GM21529 (cell line): ENCODE data around the gene CHD2.

Experiments
- ATAC-seq: cut with Tn5 transposase; IDR thresholded peaks from one replicate; pipeline ENCODE4 v1.9.1; 2021; ENCODE audit not compliant: unreplicated experiment

The CHD2 gene

DNA sequence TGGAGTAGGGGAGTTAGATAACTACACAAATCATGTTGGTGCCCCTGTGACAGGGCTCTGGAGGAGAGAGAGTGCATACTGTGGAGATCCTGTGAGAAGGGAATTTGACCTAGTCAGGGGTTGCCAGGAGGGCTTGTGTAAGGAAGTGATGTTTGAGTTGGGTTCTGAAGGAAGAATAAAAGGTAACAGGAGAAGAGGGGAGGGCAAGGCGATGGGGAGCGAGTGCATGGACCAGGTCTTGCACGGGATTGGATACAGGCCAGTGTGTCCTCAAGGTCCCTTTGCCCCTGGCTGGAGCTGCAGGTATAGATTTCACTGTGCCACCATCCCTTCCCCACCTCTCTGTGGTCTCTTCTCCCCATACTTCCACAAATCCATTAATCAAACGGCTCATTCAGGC is 105.0 kb downstream of the CHD2 start:
- no peak for ATAC-seq

DNA sequence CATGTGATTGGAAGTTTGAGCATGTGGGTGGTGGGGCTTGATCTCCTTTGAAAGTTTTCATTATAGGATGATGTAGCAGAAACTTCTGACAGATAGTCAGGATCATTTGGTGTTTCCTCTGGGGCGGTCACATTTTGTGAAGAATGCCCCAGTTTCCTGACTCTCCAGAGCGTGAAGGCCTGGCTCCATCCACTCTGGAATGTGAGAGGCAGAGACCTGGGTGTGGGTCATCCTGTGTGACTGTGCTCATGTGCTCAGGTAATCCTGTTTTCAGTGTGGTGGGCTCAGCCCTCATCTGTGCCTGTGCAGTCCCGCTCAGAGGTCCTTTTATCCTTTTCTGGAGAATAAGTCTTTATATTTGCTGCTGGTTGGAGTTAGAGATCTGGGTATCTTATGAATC is 107.9 kb downstream of the CHD2 start:
- ATAC-seq: no peak

DNA sequence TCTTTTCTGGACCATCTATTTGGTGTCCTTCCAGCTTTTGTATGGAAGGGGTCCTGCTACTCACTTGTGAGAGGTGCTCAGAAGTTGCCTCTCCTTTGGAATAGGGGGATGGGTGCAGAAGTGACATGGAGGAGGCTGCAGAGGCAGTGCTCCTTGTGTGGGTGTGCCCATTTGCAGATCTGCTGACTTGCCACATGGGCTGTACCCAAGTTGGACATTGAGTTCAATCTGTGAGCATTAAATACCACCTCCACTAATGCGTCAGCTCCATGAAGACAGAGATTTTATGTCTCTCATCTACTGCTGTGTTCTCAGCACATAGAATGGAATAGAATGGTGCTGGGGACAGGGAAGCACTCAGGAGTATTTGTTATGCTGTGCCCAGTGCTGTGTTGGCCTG is 112.7 kb downstream of the CHD2 start:
- ATAC-seq: no peak

DNA sequence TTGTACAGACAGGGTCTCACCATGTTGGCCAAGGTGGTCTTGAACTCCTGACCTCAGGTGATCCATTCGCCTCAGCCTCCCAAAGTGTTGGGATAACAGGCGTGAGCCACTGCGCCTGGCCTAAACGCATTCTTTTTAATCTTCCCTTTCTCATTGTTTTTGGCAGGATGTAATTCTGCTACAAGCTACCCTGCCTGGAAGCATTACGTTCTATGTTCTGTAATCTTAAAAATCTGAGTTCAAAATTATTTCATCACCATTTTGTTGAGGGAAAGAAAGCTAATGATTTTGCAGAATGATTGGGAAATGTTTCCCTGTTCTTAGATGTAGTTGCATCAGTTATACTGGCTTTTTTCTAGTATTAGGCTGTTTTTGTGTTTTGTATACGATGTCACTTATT is 117.4 kb downstream of the CHD2 start:
- ATAC-seq: no peak

DNA sequence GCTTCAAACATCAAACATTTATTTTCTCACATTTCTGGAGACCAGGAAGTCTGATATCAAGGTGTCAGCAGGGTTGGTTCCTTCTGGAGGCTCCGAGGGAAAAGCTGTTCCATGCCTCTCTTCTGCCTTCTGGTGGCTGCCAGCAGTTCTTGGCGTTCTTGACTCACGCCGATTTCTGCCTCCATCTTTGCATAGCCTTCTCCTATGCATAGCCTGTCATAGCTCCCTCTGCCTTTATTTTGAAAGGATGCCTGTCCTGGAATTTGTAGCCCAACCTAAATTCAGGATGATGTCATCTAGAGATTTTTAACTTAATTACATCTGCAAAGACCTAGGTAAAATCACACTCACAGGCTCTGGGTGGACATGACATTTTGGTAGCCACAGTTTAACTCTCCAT is 118.5 kb downstream of the CHD2 start:
- ATAC-seq: no peak

DNA sequence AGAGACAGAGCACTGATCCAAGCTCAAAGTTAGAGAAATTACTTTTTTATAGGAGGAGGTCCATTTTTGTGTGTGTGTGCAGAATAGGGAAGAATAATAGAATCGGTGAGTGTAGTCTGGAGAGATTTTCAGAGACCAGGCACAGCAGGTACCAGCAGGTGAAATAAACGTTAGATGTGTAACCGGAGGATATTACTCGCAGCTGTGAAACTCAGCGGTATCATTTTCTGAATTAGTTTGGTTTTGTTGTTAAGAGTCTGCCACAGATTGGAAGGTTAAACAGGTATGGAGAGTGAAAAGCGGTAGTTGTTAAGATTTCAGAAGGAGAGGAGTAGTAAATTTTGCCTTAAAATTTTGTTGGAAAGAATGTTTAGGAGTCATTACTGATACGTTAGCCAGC is 119.0 kb downstream of the CHD2 start:
- ATAC-seq: no peak

DNA sequence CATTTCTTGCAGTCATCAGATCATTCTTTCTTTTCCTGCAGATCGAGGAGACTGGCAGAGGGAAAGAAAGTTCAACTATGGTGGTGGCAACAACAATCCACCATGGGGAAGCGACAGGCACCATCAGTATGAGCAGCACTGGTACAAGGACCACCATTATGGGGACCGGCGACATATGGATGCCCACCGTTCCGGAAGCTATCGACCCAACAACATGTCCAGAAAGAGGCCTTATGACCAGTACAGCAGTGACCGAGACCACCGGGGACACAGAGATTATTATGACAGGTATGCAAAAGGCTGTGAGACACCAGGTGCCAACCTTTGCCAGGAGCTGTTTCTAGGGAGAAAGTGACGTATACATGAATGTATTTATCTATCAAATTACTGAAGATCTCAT is 119.8 kb downstream of the CHD2 start:
- ATAC-seq: no peak

DNA sequence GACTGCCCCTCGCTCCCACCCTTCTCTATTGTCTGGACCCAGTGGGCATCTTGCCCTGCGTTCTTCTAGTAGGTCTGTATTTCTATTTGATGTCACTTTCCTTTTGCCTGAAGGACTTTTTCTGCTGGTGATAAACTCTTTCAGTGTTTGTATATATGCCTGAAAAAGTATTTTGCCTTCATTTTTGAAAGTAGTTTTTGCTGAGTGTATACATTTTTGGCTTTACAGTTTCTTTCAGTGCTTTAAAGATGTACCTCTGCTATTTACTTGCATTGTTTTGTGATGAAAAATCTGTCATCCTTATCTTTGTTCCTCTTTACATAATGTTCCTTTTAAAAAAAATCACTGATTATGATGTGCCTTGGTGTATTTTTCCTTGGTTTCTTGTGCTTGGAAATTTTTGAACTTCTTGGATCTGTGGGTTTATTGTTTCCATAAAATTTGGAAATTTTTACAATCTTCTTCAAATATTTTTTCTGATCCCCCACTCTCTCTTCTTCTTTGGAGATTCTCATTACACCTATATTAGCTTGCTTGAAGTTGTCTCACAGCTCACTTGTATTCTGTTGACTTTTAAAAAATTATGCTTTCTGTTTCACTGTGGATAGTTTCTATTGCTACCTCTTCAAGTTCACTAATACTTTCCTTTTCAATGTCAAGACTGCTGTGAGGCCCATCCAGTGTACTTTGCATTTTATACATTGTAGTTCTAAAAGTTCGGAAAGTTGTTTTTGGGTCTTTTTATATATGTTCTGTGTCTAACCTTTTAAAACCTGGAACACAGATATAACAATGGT is 121.0 kb downstream of the CHD2 start:
- ATAC-seq: peak; percentile 90

DNA sequence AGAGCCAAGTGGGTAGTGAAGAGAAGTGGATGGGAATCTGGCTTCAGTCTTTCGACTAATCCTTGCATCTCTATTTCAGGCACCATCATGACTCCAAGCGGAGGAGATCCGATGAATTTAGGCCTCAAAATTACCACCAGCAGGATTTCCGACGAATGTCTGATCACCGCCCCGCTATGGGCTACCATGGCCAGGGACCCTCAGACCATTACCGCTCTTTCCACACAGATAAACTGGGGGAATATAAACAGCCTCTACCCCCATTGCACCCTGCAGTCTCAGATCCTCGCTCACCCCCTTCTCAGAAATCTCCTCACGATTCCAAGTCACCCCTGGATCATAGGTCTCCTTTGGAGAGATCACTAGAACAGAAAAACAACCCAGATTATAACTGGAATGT is 124.2 kb downstream of the CHD2 start:
- no peak for ATAC-seq

DNA sequence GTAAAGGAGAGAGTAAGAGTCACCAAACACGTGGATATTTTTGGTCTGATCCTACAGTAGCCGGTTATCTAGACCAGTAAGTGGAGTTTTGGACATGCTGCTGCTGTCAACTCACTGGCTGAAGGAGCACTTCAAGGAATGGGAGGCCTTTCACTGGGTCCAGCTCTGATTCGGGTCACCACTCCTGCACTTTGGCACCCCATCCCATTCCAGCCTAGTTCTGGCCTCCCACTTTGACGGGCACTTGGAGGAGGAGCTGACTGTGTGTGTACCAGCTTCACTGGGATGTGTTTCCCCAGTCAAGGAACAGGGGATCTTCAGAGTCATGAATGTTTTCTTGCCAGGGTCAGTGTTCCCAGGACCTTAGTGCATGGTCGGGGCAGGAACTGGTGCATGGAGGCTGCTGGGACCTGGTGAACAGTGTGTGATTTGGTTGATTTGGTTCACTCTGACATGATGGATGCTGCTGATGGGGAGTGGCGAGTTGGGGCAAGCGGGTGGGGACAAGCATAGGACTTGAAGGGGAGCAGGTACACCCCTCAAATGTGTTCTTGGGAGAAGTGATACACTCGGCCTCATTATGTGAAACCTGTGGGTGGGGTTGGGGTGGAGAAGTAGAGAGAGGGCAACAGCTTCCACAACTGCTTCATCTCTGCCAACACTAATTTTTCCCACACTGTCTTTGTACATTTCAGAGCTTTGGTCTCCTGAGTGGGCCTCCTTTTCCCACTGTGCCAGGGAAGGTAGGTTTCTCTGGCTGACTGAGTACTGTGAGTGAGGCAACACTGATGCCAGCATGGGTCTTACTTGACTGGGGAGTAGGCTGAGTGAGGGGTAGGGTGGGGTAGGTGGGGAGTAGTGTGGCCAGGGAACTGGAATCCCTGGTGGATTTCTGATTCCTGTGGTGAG is 124.8 kb downstream of the CHD2 start:
- ATAC-seq: no peak

DNA sequence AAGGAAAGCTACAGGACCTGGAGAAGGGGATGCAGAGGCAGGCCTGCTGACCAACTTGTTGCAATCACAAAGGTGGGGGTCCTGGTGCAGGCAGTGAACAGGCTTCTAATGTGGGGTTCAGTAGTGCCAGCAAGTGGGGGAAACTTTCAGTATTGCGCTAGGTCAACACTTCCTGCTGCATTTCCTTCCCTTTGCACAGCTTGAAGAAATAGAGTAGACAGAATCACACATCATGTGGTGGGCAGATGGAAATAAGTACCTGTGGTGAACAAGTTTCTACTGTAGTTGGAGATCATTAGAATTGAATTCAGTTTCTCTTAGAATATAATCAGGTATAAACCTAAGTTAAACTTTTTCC is 125.5 kb downstream of the CHD2 start:
- ATAC-seq: no peak

DNA sequence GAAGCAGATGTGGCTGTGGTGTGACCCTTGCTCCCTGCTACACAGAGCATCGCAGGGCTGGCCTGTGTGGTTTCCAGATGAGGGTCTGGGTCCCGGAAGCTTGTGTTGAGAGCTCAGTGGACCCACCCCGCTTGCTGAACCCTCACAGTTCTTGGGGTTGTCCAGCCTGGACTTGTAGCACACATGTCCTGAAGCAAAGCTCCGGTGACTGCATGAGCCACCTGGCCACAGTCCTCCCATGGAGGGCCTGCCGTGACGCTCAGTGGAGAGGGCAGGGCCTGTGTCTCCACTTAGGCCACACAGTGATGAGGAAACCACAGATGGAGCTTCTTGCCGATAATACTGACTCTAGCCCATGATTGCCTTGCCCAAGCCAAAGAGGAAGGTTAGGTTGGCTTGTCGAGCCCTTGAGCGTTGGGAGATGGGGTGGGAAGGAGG is 126.3 kb downstream of the CHD2 start:
- no peak for ATAC-seq

DNA sequence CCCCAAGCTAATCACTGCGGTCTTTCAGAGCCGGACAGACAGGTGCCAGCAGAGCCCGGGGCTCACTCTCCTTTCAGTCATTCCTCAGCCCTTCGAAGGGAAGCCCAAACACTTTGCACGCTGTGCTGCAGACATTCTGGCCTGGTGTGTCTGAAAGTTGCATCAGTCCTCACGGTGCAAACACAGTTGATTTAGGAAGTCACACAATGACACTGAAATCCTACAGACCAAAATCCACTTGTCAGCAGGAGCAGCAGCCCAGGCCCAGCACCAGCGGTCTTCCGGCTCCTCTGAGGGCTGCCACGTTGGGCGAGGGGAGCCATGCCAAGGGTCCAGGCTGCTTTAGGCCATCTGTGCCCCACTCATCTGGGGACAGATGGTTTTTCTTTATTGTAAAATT is 127.3 kb downstream of the CHD2 start:
- no peak for ATAC-seq

DNA sequence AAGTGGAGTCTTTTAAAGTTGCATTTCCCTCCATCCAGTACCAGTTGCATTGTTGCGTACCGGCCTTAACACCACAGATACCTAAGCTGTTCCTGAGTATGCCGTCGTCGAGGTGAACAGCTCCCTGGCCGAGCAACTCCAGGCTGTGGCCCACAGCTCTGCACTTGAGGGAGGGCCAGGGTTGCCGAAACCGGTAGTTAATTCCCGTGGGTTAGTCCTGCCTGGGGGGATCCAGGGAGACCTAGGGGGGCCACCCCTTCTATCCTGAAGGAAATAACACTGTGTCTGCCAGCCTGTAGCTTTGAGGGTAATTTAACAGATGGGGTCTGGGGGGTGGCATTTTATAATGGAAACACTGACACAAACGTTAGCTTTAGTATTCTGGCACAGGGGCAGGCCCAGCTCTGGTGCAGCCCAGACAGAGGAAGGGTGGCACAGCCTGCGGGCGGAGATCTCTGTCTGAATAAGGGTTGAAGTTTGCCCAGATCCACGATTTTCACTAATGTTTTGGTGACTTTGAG is 128.0 kb downstream of the CHD2 start:
- no peak for ATAC-seq

DNA sequence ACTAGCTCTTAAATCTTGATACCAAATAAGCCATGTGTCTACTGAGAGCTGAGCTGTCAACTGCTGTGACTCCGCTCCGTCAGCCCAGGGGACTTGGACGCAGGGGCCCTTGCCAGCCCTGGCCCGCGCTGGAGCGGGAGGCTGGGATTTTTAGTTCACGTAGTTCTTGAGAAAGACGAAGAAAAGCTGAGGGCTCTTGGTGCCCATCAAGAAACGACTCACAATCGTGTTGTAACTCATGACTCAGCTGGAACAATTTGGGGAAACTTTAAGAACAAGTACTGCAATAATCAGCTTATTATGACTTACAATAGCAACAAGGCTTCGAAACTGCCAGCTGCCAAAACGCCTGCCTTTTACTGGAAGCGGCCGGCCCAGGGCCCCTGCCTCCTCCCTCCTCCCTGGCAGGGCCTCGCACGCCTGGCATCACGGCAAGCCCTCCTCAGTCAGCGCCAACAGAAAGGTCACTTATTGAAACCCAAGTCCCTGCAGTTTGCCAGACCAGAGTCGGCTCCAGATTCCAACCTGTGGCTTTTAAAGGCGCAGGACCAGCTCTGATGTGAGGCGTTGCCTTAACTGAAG is 128.6 kb downstream of the CHD2 start:
- no peak for ATAC-seq

DNA sequence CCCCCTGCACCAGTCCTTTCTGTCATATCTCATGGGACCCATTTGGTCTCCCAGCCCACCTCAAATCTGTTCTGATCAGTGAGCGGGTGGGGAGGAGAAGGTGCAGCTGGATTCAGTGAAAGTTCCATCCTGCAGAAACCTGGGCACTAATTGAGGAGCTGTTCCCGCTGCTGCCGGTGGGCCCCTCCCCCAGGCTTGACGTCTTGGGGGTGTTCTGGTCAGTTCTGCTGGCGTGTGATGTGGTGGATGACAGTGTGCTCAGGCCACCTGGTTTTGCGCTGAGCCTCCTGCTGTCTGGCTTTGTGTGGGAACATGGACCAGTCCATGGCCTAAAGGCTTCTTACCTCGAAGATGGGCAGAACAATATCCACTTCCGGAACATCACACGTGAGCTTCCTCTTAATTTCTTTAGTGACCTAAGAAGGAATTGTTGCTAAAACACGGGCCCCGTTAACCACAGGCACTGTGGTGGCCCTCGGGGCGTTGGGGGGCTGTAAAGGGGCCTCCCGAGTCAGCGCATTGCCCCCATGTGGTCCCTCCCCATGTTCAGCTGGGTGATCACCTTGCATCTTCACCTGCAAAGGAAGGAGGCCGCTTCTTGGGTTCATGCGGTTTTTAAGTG is 129.2 kb downstream of the CHD2 start:
- ATAC-seq: no peak

DNA sequence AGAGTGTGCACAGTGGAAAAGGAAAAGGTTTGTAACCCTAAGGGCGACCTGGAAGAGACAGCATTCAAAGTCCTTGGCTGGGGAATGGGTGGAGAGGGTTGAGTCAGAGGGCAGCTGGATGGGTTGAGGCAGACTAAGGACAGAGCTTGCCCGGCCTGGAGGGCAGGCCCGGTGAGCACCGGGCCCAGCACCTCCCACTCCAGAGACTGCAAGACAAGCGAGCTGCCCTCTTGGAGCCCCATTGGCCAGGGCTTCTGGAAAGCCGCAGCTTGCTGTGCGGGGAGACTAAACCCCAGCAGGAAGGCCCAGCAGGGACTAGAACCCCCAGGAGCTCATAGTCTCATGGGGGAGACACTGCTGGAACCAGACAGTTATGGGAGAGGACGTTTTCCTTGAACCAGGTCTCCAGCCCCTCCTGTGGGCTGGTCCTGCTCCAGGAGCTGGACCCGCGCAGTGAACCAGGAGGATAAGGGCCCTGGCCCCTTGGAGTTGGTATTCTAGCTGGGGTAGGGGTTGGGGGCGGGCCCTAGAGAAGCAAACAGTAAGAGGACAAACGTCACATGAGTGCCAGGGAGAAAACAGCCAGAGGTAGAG is 129.8 kb downstream of the CHD2 start:
- no peak for ATAC-seq

DNA sequence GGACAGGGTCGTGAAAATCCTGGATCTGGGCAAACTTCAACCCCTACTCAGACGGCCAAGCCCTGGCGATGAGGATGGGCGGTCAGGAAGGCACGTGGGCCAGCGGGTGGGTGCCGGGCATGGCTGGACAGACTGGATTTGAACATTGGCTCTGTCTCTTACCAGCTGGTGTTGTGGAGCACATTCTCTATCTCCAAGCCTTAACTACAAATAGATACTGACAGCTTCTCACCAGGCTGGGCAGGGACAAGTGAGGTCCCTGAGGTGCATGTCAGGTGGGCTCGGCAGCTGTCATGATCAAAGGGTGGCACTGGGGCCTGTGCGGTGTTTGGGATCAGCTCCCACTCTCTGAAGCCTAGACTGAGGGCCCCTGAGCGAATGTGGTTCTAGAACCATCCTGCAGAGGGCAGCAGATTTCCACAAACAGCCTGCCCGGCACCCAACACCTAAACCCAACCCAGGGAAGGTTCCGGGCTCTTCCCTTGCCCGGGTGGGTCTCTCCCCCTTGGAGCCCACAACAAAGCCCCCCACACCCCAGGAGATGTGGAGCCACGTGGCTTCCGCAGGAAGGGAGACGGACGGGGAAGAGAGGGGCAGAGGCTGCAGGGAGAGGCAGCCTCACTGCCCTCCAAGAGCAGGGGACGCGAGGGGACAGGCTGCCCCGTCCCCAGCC is 130.4 kb downstream of the CHD2 start:
- peak; percentile 83 for ATAC-seq

DNA sequence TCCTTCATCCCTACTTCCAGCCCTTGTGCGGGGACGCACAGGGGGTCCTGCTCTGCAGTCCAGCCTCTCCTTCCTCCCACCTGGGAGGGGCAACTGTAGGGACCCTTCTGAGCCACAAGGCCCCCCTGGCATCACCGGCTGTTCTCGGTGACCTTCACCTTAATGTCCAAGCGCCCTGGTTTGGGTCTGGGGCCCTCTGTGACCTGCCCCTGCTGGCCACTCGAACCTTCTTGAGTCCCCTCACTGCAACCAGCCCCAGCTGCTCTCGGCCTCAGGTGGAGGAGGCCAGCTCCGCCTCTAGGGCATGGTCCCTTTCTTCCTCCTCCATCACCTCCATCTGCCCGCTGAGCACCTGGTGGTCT is 131.0 kb downstream of the CHD2 start:
- ATAC-seq: no peak
